H1 (cell line): ENCODE data around the gene ERI3.

Experiments used
- ATF3 ChIP-seq: IDR thresholded peaks from 2 replicates; pipeline ENCODE4 v1.6.1; 2011; ENCODE audit warnings: low read depth, mild to moderate bottlenecking, low read length; ENCODE audit not compliant: insufficient read depth
- BACH1 ChIP-seq: IDR thresholded peaks from 2 replicates; pipeline ENCODE4 v1.6.1; 2012; ENCODE audit warnings: low read length, improper control_type of control experiment
- CTBP2 ChIP-seq: IDR thresholded peaks from 2 replicates; pipeline ENCODE4 v1.7.0; 2011; ENCODE audit warnings: borderline replicate concordance, mild to moderate bottlenecking, moderate library complexity, mixed read lengths, low read length; ENCODE audit not compliant: insufficient read depth, insufficient read length
- CTCF ChIP-seq, 3 experiments: IDR thresholded peaks; 1 replicate in 2 of 3; 2 replicates in 1 of 3; pipeline versions ENCODE4 v1.5.1 to v1.6.1; 2011; ENCODE audit warnings: low read length in 3 of 3, mild to moderate bottlenecking in 3 of 3, inconsistent platforms in 2 of 3, low read depth in 1 of 3, moderate library complexity in 1 of 3; ENCODE audit not compliant: insufficient read depth in 1 of 3; ENCODE audit errors: control extremely low read depth in 1 of 3
- EGR1 ChIP-seq: IDR thresholded peaks from 2 replicates; pipeline ENCODE4 v1.6.1; 2011; ENCODE audit warnings: low read depth, low read length, borderline replicate concordance
- EP300 ChIP-seq, 2 experiments: IDR thresholded peaks; 1 replicate in 1 of 2; 2 replicates in 1 of 2; pipeline ENCODE4 v1.6.1; 2011 to 2012; ENCODE audit warnings: low read depth in 2 of 2, low read length in 2 of 2, mild to moderate bottlenecking in 2 of 2, borderline replicate concordance in 1 of 2, inconsistent platforms in 1 of 2, moderate library complexity in 1 of 2
- KDM5A ChIP-seq: fragments of 200-600 bp; IDR thresholded peaks from 2 replicates; pipeline ENCODE4 v1.7.1; 2012; ENCODE audit warnings: mild to moderate bottlenecking, low read length, inconsistent platforms, mixed read lengths
- NRF1 ChIP-seq: IDR thresholded peaks from 2 replicates; pipeline ENCODE4 v1.6.1; 2011; ENCODE audit warnings: mild to moderate bottlenecking, low read depth, low read length, improper control_type of control experiment
- POLR2A ChIP-seq, 2 experiments: IDR thresholded peaks; 1 replicate in 1 of 2; 2 replicates in 1 of 2; pipeline ENCODE4 v1.6.1; 2011; ENCODE audit warnings: low read depth in 2 of 2, low read length in 2 of 2, mild to moderate bottlenecking in 2 of 2; ENCODE audit errors: control extremely low read depth in 1 of 2
- POLR2AphosphoS5 ChIP-seq: IDR thresholded peaks from 2 replicates; pipeline ENCODE4 v1.6.1; 2011; ENCODE audit warnings: low read depth, low read length
- SIN3A ChIP-seq, 2 experiments: IDR thresholded peaks in 1 of 2; conservative IDR thresholded peaks in 1 of 2; 2 replicates each; pipeline ENCODE4 v1.6.1; 2011 to 2012; ENCODE audit warnings: low read length in 2 of 2, improper control_type of control experiment in 1 of 2, low read depth in 1 of 2, mild to moderate bottlenecking in 1 of 2
- SP1 ChIP-seq: IDR thresholded peaks from 2 replicates; pipeline ENCODE4 v1.6.1; 2011; ENCODE audit warnings: low read depth, low read length
- TCF12 ChIP-seq: IDR thresholded peaks from 2 replicates; pipeline ENCODE4 v1.6.1; 2011; ENCODE audit warnings: low read depth, mild to moderate bottlenecking, low read length
- USF2 ChIP-seq: IDR thresholded peaks from 2 replicates; pipeline ENCODE4 v1.6.1; 2011; ENCODE audit warnings: low read length, improper control_type of control experiment

- TF ChIP-seq SP1 = no peak
- TF ChIP-seq CTBP2 = no peak
- no peak for TF ChIP-seq POLR2AphosphoS5
- no peak for TF ChIP-seq NRF1
- TF ChIP-seq POLR2A (IDR thresholded peaks at IDR 0.05; ENCODE audit: control extremely low read depth in 1 of 2, low read depth in 2 of 2, low read length in 2 of 2) = no peak
- no peak for TF ChIP-seq BACH1
- TF ChIP-seq EGR1 = no peak
- no peak for TF ChIP-seq CTCF (IDR thresholded peaks at IDR 0.05; ENCODE audit: control extremely low read depth in 1 of 3, insufficient read depth in 1 of 3, low read depth in 1 of 3, low read length in 3 of 3)
- no peak for TF ChIP-seq TCF12
- TF ChIP-seq ATF3 = no peak
- no peak for TF ChIP-seq USF2
- TF ChIP-seq SIN3A (conservative IDR thresholded peaks at IDR 0.05 in 1 of 2, IDR thresholded peaks at IDR 0.05 in 1 of 2; ENCODE audit: low read depth in 1 of 2, low read length in 2 of 2) = no peak
- no peak for TF ChIP-seq KDM5A
- no peak for TF ChIP-seq EP300 (IDR thresholded peaks at IDR 0.05; ENCODE audit: borderline replicate concordance in 1 of 2, low read depth in 2 of 2, low read length in 2 of 2)
These were observed 84.1 kb downstream of the ERI3 start for GRCh38 chr1:44270686-44271628.
